GM12864 (cell line): ENCODE data around the gene IL36B.

Experiments
- DNase-seq: peaks from one replicate; pipeline ENCODE4 v3.0.0-alpha.2; 2011; ENCODE audit warnings: low read depth
- H3K4me3 ChIP-seq: 2 replicates; pipeline ENCODE4 v1.5.1; 2011; ENCODE audit warnings: mild to moderate bottlenecking, low read depth, low read length, control low read depth
- TF ChIP-seq, protein P1 (sequence below): IDR thresholded peaks from 2 replicates; pipeline ENCODE4 v1.5.1; 2011; ENCODE audit warnings: low read depth, mild to moderate bottlenecking, moderate library complexity, low read length, control low read depth, inconsistent platforms; ENCODE audit errors: missing control alignments

Gene IL36B

DNA sequence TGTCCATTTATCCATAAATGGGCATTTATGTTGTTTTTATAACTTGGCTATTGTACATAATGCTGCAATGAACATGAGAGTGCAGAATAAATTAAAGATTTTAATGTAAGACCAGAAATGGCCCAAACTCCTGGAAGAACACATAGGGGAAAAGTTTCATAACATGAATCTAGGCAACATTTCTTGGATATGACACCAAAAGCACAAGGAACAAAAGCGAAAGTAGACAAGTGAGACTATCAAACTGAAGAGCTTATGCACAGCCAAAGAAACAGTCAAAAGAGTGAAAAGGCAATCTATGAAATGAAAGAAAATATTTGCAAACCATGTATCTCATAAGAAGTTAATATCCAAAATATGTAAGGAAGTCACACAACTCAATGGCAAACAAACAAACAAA lies 41.6 kb downstream of the IL36B start:
- H3K4me3 ChIP-seq = no peak overlapping the region
- TF ChIP-seq, protein P1, sequence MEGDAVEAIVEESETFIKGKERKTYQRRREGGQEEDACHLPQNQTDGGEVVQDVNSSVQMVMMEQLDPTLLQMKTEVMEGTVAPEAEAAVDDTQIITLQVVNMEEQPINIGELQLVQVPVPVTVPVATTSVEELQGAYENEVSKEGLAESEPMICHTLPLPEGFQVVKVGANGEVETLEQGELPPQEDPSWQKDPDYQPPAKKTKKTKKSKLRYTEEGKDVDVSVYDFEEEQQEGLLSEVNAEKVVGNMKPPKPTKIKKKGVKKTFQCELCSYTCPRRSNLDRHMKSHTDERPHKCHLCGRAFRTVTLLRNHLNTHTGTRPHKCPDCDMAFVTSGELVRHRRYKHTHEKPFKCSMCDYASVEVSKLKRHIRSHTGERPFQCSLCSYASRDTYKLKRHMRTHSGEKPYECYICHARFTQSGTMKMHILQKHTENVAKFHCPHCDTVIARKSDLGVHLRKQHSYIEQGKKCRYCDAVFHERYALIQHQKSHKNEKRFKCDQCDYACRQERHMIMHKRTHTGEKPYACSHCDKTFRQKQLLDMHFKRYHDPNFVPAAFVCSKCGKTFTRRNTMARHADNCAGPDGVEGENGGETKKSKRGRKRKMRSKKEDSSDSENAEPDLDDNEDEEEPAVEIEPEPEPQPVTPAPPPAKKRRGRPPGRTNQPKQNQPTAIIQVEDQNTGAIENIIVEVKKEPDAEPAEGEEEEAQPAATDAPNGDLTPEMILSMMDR = no peak
- no peak for DNase-seq

DNA sequence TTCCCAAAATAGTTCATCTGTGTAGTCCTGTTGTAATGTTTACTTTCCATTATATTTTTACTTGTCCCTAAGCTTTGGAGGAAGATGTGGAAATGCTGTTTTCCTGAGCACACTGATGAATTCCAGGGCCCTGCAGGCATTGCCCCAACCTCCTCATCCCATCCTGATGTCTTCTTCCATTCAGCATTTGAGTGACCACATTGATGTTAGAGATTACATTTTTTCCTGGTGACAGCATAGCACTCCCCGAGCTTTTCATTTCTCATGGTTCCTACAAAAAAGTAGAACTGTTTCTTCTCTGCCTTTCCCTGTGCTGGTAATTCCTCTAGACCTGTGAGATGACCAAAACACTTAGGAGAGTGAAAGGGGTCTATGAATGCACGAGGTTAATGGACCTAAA lies 42.6 kb downstream of the IL36B start:
- no peak for DNase-seq
- TF ChIP-seq, protein P1 = no peak
- no peak overlapping the region for H3K4me3 ChIP-seq

DNA sequence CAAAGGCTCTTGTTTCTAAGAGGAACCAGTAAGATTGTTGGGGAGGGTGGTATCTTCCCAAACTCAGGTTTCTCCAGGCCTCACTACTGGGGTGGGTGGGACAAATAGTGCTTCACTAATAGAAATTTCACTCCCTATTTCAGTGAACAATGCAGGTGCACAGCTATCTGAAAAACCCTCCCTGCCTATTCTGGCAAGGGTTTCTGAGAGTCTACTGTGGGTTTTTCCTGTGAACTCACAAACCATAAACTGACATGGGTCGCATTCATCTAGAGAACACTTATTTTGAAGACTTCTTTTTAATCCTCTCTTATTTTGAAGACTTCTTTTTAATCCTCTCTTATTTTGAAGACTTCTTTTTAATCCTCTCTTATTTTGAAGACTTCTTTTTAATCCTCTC lies 43.0 kb downstream of the IL36B start:
- no peak for DNase-seq
- TF ChIP-seq, protein P1 = no peak
- no peak overlapping the region for H3K4me3 ChIP-seq

DNA sequence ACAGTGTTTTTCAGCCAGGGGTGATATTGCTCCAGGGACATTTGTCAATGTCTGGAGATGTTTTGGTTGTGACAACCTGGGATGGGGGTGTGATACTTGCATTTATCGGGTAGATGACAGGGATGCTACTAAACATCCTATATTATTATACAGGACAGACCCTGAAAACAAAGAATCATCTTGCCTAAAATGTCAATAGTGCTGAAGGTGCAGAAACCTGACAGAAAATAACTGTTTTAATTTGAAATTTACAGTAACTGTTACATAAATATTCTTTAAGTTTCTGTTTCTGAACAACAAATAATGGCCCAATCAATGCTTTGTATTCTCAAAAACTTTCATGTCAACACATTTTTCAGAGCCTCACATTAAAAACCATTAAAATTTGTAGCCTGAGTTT lies 45.4 kb downstream of the IL36B start:
- H3K4me3 ChIP-seq = no peak overlapping the region
- TF ChIP-seq, protein P1 = no peak
- no peak for DNase-seq

DNA sequence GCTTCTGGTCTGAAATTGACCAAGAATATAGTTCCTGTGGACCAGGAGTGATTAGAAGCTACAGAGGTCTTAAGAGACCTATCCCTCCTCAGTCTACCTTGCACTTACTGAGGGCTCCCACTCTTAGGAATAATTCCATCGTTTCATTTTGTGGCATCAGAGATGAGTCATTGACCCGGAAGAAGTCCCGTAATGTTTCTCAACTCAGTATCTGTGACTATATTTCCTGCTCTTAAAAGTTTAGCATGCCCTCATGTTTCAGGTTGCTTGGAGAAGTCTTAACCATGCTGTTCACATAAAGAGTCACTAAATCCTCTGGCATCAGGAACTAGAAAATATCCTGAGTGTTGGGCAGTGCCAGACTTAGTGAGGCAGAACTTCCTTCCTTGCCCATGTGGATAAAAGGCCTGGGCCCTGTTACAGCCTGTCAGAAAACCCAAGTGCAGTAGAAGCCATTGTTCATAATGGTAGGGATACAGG lies 47.6 kb downstream of the IL36B start, which contains the start of gene IL36A:
Gene IL36A, plus strand, starts transcription at position 430 of the 480 bp plus-strand sequence. CDS start 413 bp downstream, outside the sequence.
- no peak for DNase-seq
- no peak within 1 kb of the TSS for H3K4me3 ChIP-seq
- TF ChIP-seq, protein P1 = no peak

DNA sequence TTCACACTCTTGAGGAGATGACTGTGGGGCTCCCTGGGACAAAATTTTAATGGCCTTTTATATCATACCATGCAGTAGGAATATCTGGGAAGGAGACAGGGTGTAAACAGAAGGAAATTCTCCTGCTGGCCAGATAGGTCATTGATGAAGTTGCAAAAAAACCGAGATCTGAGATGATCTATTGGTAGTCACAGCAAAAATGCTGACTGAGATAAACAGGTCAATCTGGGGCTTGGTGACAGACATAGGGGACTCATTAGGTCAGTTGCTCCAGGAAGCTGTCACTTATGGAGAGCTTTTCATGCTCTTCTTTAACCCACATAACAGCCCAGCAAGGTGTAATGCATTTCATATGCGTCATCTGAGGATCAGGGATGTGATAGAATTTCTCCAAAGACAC lies 50.0 kb downstream of the IL36B start:
- no peak overlapping the region for H3K4me3 ChIP-seq
- no peak for DNase-seq
- TF ChIP-seq, protein P1 = no peak

DNA sequence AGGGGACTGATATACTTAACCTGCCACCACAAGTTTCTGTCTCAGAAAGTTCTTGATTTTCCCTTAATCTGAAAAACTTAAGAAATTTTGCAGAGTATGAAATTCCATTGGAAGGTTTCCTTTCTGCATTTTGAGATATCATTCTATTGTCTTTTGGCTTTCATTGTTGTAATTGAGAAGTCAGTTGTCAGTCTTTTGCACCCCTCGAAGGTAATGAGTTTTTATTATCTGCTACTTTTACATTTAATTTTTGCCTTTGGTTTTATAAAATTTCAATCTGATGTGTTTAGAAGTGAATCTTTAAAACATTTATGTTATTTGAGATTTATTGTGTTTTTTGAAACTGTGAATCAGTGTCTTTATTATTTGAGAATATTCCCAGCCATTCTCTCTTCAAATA lies 52.2 kb downstream of the IL36B start:
- DNase-seq = no peak
- TF ChIP-seq, protein P1 = no peak
- H3K4me3 ChIP-seq = no peak overlapping the region
